GM18526 (cell line): ENCODE data around the gene KCNMA1.

Experiments used
- POLR2A ChIP-seq: IDR thresholded peaks from 3 replicates; pipeline ENCODE4 v1.6.1; 2011; ENCODE audit not compliant: insufficient read length; ENCODE audit errors: extremely low read depth

Gene KCNMA1

GRCh38 chr10:77305650-77306632 is 331.7 kb downstream of the KCNMA1 start:
- TF ChIP-seq POLR2A, result no peak

DNA sequence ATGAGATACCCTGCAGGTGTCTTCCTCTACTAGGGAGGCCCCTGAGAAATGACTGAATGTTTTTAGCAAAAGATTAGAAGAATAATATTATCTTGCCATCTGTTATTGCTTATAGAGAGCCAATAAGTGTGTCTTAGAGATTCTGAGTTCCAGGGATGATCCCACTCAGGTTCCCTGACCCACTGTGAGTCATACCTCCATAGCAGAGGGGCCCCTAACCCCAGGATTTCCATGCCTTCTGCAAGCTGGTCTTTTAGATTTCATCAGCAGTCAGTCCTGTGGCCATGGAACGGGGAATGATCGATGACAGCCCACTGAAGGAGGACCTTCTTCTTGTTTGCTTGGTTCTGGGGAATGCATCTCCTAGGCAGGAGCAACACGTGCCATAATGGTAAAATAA is 333.4 kb downstream of the KCNMA1 start:
- TF ChIP-seq POLR2A, result no peak

DNA sequence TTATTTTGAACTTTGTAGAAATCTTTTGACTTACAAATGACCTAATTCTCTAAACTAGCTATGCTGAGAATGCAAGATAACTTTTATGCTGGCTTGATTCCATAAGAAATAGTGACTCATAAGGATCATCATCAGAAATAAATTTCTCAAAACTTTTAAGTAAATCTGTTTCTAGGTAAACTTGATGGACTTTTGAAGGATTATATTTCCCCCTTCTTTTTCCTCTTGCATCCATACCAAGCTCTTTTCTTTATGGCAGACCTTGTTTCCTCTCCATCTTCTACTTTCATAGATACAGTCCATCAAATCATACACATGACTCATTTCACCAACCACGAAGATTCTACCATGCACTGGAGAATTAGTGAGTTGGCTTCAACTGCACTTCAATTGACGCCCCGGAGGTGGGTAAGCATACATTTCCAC is 336.3 kb downstream of the KCNMA1 start:
- TF ChIP-seq POLR2A, result no peak

GRCh38 chr10:77300682-77301302 is 336.8 kb downstream of the KCNMA1 start:
- no peak for TF ChIP-seq POLR2A

DNA sequence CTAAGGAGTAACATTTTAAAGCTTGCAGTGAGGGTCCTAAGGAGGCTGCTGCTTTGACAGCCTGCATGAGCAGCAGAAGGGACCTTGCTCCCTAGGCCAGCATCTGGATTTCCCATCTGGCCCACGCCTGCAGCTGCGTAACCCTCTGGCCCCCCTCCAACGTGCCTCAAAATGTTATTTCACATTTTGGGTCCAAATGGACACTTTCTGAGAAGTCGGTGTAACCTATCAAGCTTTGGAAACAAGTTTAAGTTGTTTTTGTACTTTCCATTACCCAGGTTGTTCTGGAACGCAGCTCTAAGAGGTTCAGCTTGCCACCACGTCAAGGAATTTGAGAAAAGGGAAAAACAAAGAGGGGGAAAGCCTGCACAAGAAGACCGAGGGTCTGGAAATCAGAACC is 338.3 kb downstream of the KCNMA1 start:
- TF ChIP-seq POLR2A, result no peak

GRCh38 chr10:77297393-77297739 is 340.2 kb downstream of the KCNMA1 start:
- TF ChIP-seq POLR2A, result no peak

DNA sequence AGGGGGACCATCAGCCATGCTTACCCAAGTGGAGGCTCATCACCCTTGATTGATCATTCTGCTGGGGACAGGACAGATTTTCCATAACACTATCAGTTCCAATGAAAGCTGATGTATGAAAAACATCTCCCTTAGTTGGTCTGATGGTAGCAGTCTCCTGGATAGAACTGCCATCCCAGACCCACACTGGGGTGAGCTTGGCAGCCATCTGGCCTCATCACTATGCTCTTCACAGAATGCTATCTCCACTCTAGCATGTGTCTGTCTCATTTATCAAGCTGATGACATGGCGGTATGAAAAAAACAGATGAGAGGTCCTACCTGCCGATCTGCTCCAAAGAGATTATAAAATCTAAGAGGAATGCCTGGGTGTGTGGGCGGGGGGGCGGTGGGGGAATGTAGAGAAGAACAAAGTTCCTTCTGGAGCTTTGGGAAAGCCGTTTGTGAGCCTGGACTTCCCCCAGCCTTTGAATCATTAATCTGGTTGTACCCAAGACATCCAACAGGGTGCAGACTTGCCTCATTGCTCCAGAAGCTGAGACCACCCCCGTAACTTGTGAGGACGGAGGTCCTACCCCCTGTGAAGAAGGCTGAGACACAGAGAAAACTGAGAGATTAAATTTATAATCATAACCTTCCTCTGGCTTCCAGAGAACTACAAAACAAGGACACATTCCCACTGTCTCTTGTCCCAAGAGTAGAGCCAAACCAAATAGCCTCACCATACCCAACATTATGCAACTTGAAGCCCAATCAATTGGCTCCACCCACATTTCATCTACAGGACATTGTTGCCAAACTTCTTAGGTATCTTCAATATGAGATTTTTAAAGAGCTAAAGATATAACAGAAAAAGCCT is 340.8 kb downstream of the KCNMA1 start:
- no peak for TF ChIP-seq POLR2A

GRCh38 chr10:77293773-77294172 is 343.8 kb downstream of the KCNMA1 start:
- no peak for TF ChIP-seq POLR2A

DNA sequence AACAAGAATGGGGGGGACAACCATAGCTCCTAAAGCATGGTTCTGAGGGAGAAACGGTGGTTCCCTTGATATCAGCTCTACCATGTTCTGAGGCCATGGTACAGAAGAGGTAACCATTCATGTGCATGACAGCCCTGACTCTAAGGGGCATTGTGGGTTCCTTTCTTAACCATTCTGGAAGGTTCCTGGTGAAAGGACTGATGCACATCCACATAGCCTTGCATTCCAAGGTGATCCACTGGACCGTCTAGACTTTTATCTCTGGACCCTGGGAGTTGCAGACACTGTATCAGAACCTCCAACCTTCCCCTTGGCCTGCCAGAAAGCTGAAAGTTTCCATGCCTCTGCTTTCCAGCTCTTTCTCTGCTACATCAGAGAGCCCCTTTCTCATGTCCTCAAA is 344.3 kb downstream of the KCNMA1 start:
- TF ChIP-seq POLR2A, result no peak

GRCh38 chr10:77291596-77292505 is 345.8 kb downstream of the KCNMA1 start:
- TF ChIP-seq POLR2A, result no peak

- TF ChIP-seq POLR2A, result no peak
Observed at GRCh38 chr10:77290528-77291155, 347.0 kb downstream of the KCNMA1 start.

GRCh38 chr10:77289790-77290189 is 347.8 kb downstream of the KCNMA1 start:
- no peak for TF ChIP-seq POLR2A

GRCh38 chr10:77289027-77289501 is 348.5 kb downstream of the KCNMA1 start:
- no peak for TF ChIP-seq POLR2A

GRCh38 chr10:77287647-77288120 is 349.9 kb downstream of the KCNMA1 start:
- TF ChIP-seq POLR2A, result no peak
